WERI-Rb-1 (cell line): ENCODE data around the gene MYL6B.

ENCODE experiments used
- DNase-seq: peaks from one replicate; pipeline ENCODE4 v3.0.0-alpha.2; 2020
- H3K27ac ChIP-seq: fragments of 250-450 bp; sonication (Bioruptor Pico); 2 replicates; pipeline ENCODE4 v1.5.1; 2020; ENCODE audit warnings: mild to moderate bottlenecking, moderate library complexity
- H3K27me3 ChIP-seq: fragments of 250-450 bp; sonication (Bioruptor Pico); 2 replicates; pipeline ENCODE4 v1.5.1; 2021; ENCODE audit warnings: mild to moderate bottlenecking, low read depth, moderate library complexity; ENCODE audit not compliant: insufficient read depth, severe bottlenecking
- H3K36me3 ChIP-seq: fragments of 250-450 bp; sonication (Bioruptor Pico); 2 replicates; pipeline ENCODE4 v1.5.1; 2020; ENCODE audit warnings: mild to moderate bottlenecking, moderate library complexity
- H3K4me3 ChIP-seq: 2 replicates; pipeline ENCODE4 v1.5.1; 2011; ENCODE audit warnings: low read depth, mild to moderate bottlenecking, control low read depth, low read length
- H3K9me3 ChIP-seq: fragments of 250-450 bp; sonication (Bioruptor Pico); 2 replicates; pipeline ENCODE4 v1.5.1; 2021; ENCODE audit warnings: mild to moderate bottlenecking, moderate library complexity; ENCODE audit not compliant: severe bottlenecking
- TF ChIP-seq, protein P1 (sequence below): IDR thresholded peaks from 2 replicates; pipeline ENCODE4 v1.5.1; 2011; ENCODE audit warnings: low read depth, mild to moderate bottlenecking, control low read depth, inconsistent platforms, low read length

The MYL6B gene

GRCh38 chr12:56120158-56120846 lies 32.1 kb upstream of the MYL6B start:
- H3K27me3 ChIP-seq: no peaks in the 10 kb centered on the region
- peaks cover 24% of the 10 kb centered on the region for H3K36me3 ChIP-seq
- DNase-seq: no peak
- H3K27ac ChIP-seq: no peak overlapping the region
- TF ChIP-seq, protein P1, sequence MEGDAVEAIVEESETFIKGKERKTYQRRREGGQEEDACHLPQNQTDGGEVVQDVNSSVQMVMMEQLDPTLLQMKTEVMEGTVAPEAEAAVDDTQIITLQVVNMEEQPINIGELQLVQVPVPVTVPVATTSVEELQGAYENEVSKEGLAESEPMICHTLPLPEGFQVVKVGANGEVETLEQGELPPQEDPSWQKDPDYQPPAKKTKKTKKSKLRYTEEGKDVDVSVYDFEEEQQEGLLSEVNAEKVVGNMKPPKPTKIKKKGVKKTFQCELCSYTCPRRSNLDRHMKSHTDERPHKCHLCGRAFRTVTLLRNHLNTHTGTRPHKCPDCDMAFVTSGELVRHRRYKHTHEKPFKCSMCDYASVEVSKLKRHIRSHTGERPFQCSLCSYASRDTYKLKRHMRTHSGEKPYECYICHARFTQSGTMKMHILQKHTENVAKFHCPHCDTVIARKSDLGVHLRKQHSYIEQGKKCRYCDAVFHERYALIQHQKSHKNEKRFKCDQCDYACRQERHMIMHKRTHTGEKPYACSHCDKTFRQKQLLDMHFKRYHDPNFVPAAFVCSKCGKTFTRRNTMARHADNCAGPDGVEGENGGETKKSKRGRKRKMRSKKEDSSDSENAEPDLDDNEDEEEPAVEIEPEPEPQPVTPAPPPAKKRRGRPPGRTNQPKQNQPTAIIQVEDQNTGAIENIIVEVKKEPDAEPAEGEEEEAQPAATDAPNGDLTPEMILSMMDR: no peak
- no peak overlapping the region for H3K4me3 ChIP-seq
- peaks cover 6% of the 10 kb centered on the region for H3K9me3 ChIP-seq

- no peak overlapping the region for H3K4me3 ChIP-seq
- TF ChIP-seq, protein P1: no peak
- no peaks in the 10 kb centered on the region for H3K9me3 ChIP-seq
- peaks cover 24% of the 10 kb centered on the region for H3K36me3 ChIP-seq
- H3K27me3 ChIP-seq: no peaks in the 10 kb centered on the region
- no peak for DNase-seq
- no peak overlapping the region for H3K27ac ChIP-seq
Measured at GRCh38 chr12:56121204-56121870, 31.1 kb upstream of the MYL6B start.

DNA sequence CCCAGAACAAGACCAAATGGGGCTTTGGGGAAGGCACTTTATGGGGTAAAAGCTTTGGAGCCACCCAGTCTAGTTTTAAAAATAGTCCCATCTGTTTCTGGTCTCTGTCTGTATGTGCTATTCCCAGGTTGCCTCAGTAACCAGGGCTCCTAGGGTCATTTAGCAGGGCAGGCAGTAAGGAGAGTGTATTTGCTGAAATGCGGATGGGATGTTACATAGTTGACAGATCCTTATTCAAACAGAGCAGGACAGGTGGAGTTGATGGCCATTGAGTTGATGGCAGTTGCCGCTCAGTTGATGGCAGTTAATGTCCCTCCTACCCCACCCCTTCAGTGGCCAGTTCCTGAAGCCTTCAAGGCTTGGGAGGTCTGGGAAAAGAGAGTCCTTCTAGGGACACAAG lies 29.8 kb upstream of the MYL6B start:
- H3K9me3 ChIP-seq: no peaks in the 10 kb centered on the region
- H3K4me3 ChIP-seq: no peak overlapping the region
- H3K36me3 ChIP-seq: peaks cover 19% of the 10 kb centered on the region
- DNase-seq: no peak
- peak overlapping the region; percentile 19 for H3K27ac ChIP-seq
- TF ChIP-seq, protein P1: no peak
- H3K27me3 ChIP-seq: no peaks in the 10 kb centered on the region

- no peak overlapping the region for H3K4me3 ChIP-seq
- no peak overlapping the region for H3K27ac ChIP-seq
- TF ChIP-seq, protein P1: no peak
Measured at GRCh38 chr12:56124133-56124532, 28.3 kb upstream of the MYL6B start.

GRCh38 chr12:56126732-56127239 lies 25.6 kb upstream of the MYL6B start:
- Histone ChIP-seq H3K4me3 (no peak overlapping the region), H3K27me3 (no peaks in the 10 kb centered on the region), H3K27ac (peak overlapping the region; percentile 76), H3K36me3 (peaks cover 17% of the 10 kb centered on the region), H3K9me3 (no peaks in the 10 kb centered on the region)
- TF ChIP-seq, protein P1: no peak
- DNase-seq: no peak

More at GRCh38 chr12:56124133-56124532, 28.3 kb upstream of the MYL6B start:
- Histone ChIP-seq H3K27me3 (no peaks in the 10 kb centered on the region), H3K9me3 (no peaks in the 10 kb centered on the region), H3K36me3 (peaks cover 16% of the 10 kb centered on the region)
- no peak for DNase-seq
